Mesothelial cell of epicardium (in vitro differentiated cells): ENCODE results near the gene F12. TPM values are rescaled to one million over a fixed set of nuclear protein-coding genes. Genes with fewer than 3 reads are reported as not detected.
A peak's percentile ranks its signal among the peaks of the same experiment; 100 is the strongest.

Experiments
- DNase-seq, 2 experiments: peaks; one replicate each; pipeline ENCODE4 v3.0.0; 2021; ENCODE audit warnings: low spot score in 2 of 2; ENCODE audit not compliant: unreplicated experiment in 2 of 2
- H3K27ac Mint-ChIP-seq: 2 replicates; pipeline ENCODE4 v1.8.0; 2021; ENCODE audit warnings: mixed read lengths
- H3K27me3 Mint-ChIP-seq: 2 replicates; pipeline ENCODE4 v1.8.0; 2021; ENCODE audit warnings: low read depth, mixed read lengths
- H3K36me3 Mint-ChIP-seq: 2 replicates; pipeline ENCODE4 v1.8.0; 2021; ENCODE audit warnings: mixed read lengths
- H3K4me1 Mint-ChIP-seq: 2 replicates; pipeline ENCODE4 v1.8.0; 2021; ENCODE audit warnings: mixed read lengths
- H3K4me3 Mint-ChIP-seq: 2 replicates; pipeline ENCODE4 v1.8.0; 2021; ENCODE audit warnings: mild to moderate bottlenecking, moderate library complexity, mixed read lengths
- H3K9me3 Mint-ChIP-seq: 2 replicates; pipeline ENCODE4 v1.8.0; 2021; ENCODE audit warnings: mixed read lengths
- total RNA-seq: library from RNA; stranded (reverse); gene quantifications from 3 replicates; pipeline ENCODE4 v1.2.1, GENCODE V29; 2021
- TF ChIP-seq, protein P1 (sequence below): fragments of 200-600 bp; sonication (generic); IDR thresholded peaks from one replicate; pipeline ENCODE4 v1.5.0; 2021; ENCODE audit warnings: antibody characterized with exemption; ENCODE audit not compliant: unreplicated experiment

The F12 gene
- total RNA-seq, 1 donor from 2014 or later, result 2.3 TPM

DNA sequence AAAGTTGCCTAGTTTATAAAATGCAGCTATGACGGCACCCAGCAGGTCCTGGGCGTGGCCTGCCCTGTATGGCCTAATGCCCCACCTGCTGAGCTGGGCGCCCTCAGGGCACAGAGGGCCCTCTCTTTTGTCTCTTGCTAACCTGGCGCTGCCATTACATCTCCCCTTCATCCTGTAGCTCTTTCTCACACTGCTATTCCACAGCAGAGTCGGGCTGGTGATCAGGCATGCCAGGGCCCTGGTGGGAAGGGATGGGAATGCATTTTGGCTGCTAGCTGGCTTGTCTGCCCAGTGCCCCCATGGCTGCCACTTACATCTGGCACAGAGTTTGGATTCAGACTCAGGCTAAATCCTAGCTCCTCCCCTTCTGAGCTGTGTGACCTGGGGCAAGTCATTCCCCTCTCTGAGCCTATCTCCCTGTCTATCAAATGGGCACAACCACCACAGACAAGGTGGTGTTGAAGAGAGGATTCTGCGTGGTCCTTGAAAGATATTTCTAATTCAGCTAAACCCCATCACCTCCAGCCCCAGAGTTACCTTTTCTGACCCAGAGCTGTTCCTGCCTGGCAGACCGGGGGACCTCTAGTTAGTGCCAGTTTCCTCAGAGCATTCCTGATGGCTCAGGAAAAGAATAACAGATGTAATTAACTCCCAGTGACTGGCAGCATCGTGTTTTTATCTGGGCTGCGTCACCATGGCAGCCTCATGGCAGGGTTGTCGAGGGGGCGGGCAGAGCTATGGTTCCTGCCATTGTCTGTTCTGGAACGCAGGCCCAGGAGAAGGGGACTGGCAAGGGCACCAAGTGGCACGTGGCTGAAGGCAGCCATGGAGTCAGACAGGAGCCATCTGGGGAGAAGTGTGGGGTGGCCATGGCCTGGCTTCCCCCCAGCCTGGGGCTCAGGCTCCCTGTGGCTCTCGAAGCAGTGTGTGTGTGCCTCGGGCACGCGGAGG is 43.6 kb upstream of the F12 start:
- H3K27ac Mint-ChIP-seq, result no peak overlapping the region
- peaks cover 12% of the 10 kb centered on the region for H3K27me3 Mint-ChIP-seq
- no peak for DNase-seq
- no peaks in the 10 kb centered on the region for H3K9me3 Mint-ChIP-seq
- peaks cover 21% of the 10 kb centered on the region for H3K4me1 Mint-ChIP-seq
- peaks cover 3% of the 10 kb centered on the region for H3K36me3 Mint-ChIP-seq
- TF ChIP-seq, protein P1, sequence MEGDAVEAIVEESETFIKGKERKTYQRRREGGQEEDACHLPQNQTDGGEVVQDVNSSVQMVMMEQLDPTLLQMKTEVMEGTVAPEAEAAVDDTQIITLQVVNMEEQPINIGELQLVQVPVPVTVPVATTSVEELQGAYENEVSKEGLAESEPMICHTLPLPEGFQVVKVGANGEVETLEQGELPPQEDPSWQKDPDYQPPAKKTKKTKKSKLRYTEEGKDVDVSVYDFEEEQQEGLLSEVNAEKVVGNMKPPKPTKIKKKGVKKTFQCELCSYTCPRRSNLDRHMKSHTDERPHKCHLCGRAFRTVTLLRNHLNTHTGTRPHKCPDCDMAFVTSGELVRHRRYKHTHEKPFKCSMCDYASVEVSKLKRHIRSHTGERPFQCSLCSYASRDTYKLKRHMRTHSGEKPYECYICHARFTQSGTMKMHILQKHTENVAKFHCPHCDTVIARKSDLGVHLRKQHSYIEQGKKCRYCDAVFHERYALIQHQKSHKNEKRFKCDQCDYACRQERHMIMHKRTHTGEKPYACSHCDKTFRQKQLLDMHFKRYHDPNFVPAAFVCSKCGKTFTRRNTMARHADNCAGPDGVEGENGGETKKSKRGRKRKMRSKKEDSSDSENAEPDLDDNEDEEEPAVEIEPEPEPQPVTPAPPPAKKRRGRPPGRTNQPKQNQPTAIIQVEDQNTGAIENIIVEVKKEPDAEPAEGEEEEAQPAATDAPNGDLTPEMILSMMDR, result no peak
- H3K4me3 Mint-ChIP-seq, result peak overlapping the region; percentile 36

DNA sequence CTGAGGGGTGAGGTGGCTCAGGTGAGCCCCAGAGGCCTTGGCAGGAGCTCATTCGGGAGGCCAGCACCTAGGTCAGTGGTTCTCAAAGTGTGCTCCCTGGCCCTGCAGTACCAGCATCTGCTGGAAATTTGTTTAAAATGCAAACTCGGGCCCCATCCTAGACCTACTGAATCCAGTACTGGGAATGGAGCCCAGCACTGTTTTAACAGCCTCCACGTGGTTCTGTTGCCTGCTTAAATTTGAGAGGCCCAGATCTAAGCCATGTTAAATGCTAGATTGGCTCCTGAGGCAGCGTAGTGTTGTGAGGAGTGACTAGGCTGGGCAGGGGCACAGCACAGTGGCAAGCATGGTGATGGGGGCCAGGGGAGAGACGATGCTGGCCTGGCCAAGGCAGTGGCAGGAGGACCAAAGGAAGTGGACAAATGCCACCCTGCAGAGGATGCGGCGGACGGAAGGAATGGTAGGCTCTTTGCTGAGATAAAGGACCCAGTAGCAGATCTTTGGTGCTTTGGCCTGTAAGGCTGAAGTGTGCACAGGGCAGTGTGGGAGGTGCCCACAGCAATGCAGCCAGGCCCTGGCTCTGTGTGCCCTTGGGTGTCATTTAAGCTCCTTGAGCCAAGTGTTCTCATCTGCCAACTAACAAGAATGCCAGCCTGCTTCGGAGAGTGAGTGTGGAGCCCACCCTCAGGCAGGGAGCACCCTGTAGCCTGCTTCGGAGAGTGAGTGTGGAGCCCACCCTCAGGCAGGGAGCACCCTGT is 41.5 kb upstream of the F12 start:
- Mint-ChIP-seq H3K4me1 (peaks cover 18% of the 10 kb centered on the region), H3K4me3 (no peak overlapping the region), H3K27ac (no peak overlapping the region), H3K27me3 (peaks cover 19% of the 10 kb centered on the region), H3K36me3 (no peaks in the 10 kb centered on the region), H3K9me3 (no peaks in the 10 kb centered on the region)
- TF ChIP-seq, protein P1, result no peak
- DNase-seq, result no peak

DNA sequence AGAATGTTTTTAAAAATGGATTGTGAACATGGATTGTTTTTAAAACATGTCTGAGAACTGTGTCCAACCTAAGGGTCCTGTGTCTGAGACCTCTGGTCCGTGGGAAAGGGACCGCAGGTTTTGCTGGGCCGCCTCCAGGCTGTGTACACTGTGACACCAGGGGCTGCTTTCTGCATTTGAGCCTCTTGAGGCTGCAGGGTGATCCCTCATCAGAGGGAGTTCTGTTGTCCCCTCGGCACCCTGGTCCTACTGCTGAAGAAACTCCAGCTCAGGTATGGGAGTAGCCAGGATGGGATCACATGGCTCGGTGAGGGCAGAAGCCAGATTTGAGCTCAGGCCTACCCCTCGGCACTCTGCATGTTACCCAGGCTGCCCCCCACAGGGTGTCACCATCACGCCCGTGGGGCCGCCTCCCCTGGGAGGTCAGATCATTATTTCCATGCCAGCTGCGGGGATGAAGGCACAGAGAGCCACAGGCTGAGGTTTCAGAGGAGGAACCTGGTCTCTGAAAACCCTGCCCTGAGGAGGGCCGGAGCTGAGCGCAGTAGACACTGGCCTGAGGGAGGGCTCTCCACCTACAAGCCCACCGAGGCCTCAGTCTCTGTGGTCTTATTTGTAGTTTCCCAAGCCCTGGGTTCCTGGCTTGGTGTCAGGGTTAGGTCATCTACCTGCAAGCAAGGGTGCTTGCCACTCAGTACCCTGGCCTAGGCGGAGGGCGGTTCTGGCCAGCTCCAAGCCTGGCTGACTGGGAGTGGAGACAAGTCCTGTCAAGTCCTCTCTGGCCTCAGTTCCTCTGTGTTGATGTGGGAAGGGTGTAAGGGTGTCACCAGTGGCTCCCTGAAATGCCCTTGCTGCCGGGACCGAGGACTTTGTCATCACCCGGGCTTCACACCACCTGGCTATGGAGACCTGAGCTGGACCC is 40.0 kb upstream of the F12 start:
- H3K4me3 Mint-ChIP-seq, result no peak overlapping the region
- H3K36me3 Mint-ChIP-seq, result no peaks in the 10 kb centered on the region
- H3K4me1 Mint-ChIP-seq, result peaks cover 28% of the 10 kb centered on the region
- DNase-seq, result no peak
- TF ChIP-seq, protein P1, result no peak
- no peaks in the 10 kb centered on the region for H3K9me3 Mint-ChIP-seq
- H3K27ac Mint-ChIP-seq, result no peak overlapping the region
- peaks cover 31% of the 10 kb centered on the region for H3K27me3 Mint-ChIP-seq

GRCh38 chr5:177448244-177448950 is 39.0 kb upstream of the F12 start:
- H3K27ac Mint-ChIP-seq, result no peak overlapping the region
- H3K9me3 Mint-ChIP-seq, result no peaks in the 10 kb centered on the region
- TF ChIP-seq, protein P1, result no peak
- no peak for DNase-seq
- H3K4me3 Mint-ChIP-seq, result peak overlapping the region; percentile 58
- peaks cover 30% of the 10 kb centered on the region for H3K27me3 Mint-ChIP-seq
- H3K4me1 Mint-ChIP-seq, result peaks cover 25% of the 10 kb centered on the region
- no peaks in the 10 kb centered on the region for H3K36me3 Mint-ChIP-seq
